HS-5 (cell line): ENCODE data around the gene ZNF560.

Experiments
- DNase-seq: peaks from one replicate; pipeline ENCODE4 v3.0.0-alpha.2; 2012; ENCODE audit warnings: low read depth

ZNF560 gene

GRCh38 chr19:9435279-9436268, 62.8 kb downstream of the ZNF560 start, which contains the start of gene ZNF266:
Gene ZNF266 (minus strand): TSS chr19:9435573. CDS start chr19:9420089, 15,484 bp downstream.
- DNase-seq: peak; percentile 76

GRCh38 chr19:9431475-9431874, 66.9 kb downstream of the ZNF560 start:
- DNase-seq: no peak

- DNase-seq: no peak
Measured at GRCh38 chr19:9430444-9430843, 68.0 kb downstream of the ZNF560 start.

- DNase-seq: no peak
Measured at GRCh38 chr19:9427941-9428340, 70.5 kb downstream of the ZNF560 start.
